NCI-H146 (cell line): ENCODE data around the gene TRIM24.
"Not testable (repeated sequence)": the region's sequence is repeated elsewhere in the genome, so short reads cannot be mapped to it uniquely, and the experiment has no call there.

ENCODE experiments used
- DNase-seq: peaks from one replicate; lab custom pipeline; 2025; lab: John Stamatoyannopoulos, UW

TRIM24 gene

DNA sequence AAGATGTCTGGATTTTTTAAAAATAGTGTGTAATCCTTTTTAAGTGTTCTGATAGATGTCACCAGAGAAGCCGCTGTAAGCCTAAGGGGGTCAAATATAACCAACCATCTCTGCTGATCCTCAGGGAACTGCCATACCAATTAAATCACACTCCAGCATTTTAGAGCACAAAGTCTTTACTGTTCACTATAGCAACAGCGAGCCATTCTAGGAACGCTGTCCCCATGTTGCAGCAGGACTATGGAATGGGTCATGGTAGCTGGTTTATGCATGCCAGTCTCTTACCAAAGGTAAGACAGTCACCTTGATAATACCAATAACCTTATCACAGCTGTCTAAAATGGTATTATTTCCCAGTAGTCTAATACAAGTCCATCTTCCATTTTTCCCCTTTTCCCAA, 33.5 kb downstream of the TRIM24 start:
- no peak for DNase-seq

DNA sequence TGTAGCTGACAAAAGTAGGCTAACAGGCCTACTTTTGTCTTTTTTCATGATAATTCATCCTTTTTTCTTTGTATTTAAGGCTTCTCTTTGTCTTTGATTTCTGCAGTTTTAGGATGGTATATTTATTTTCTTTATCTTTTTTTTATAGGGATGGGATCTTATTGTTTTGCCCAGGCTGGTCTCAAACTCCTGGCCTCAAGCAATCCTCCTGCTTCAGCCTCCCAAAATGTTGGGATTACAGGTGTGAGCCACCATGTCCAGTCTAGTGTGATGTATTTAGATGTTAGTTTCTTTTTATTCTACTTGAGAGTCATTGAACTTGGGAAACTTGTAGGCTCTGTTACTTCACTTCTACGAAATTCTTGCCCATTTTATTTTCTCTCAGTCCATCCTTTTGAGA, 35.4 kb downstream of the TRIM24 start:
- DNase-seq: no peak

- no peak for DNase-seq
Measured at GRCh38 chr7:138499340-138499739, 39.3 kb downstream of the TRIM24 start.

DNA sequence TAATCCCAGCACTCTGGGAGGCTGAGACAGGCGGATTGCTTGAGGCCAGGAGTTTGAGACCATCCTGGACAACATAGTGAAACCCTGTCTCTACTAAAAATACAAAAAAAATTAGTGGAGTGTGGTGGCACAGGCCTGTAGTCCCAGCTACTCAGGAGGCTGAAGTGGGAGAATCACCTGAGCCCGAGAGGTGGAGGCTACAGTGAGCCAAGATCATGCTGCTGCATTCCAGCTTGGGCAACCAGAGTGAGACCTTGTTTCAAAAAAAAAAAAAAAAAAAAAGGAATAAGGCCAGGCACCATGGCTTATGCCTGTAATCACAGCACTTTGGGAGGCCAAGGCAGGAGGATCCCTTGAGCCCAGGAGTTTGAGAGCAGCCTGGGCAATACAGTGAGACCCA, 40.2 kb downstream of the TRIM24 start:
- DNase-seq: not testable (repeated sequence)

GRCh38 chr7:138500892-138501291, 40.8 kb downstream of the TRIM24 start:
- no peak for DNase-seq

- no peak for DNase-seq
Measured at GRCh38 chr7:138502023-138502767, 42.1 kb downstream of the TRIM24 start.

DNA sequence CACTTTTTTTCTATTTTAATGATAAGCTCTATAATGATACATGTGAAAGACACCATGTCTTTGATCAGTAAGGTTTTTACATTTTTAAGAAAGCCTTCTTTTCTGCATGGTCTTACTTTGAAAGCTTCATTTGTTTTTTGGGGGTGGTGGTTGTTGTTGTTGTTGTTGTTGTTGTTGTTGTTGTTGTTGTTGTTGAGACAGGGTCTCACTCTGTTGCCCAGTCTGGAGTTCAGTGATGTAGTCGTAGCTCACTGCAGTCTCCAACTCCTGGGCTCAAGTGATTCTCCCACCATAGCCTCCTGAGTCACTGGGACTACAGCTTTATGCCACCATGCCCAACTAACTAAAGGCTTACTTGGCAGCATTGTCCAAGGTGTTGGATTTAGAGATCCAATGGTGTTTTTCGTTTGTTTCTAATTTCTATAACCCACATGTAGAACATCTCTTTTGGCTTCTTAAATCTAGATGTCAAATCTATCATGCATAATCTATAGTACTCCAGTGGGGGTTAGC, 45.4 kb downstream of the TRIM24 start:
- DNase-seq: no peak

- no peak for DNase-seq
Measured at GRCh38 chr7:138506764-138507163, 46.7 kb downstream of the TRIM24 start.

- no peak for DNase-seq
Measured at GRCh38 chr7:138510003-138510402, 49.9 kb downstream of the TRIM24 start.

DNA sequence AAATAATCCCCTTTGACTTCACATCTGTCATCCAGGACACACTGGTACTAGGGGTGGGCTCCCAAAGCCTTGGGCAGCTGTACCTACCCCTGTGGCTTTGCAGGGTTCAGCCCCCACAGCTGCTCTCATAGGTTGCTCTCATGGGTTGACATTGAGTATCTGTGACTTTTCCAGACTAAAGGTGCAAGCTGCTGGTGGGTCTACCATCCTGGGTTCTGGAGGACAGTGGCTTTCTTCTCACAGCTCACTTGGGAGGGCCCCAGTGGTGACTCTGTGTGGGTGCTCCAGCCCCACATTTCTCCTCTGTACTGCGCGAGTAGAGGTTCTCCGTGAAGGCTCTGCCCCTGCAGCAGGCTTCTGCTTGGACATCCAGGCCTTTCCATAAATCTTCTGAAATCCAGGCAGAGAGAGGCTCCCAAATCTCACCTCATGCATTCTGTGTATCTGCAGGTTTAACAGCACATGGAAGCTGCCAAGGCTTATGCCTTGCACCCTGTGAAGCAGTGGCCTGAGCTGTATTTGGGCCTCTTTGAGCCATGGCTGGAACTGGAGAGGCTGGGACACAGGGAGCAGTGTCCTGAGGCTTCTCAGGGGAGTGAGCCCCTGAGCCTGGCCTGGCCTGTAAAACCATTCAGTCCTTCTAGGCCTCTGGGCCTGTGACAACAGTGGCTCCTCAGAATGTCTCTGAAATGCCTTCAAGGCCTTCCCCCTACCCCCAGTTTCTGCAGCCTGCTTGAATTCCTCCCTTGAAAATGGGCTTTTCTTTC, 52.2 kb downstream of the TRIM24 start:
- DNase-seq: no peak

DNA sequence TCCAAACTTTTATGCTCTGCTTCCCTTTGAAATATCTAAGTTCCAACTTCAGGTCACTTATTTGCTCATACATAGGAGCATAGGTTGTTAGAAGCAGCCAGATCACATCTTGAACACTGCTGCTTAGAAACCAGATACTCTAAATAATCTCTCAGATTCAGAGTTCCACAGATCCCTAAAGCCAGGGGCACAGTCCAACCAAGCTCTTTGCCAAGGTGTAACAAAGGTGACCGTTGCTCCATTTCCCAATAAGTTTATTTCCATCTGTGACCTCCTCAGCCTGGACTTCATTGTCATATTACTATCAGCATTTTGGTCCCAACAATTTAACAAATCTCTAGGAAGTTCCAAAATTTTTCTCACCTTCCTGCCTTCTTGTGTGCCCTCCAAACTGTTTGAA, 52.8 kb downstream of the TRIM24 start:
- no peak for DNase-seq

DNA sequence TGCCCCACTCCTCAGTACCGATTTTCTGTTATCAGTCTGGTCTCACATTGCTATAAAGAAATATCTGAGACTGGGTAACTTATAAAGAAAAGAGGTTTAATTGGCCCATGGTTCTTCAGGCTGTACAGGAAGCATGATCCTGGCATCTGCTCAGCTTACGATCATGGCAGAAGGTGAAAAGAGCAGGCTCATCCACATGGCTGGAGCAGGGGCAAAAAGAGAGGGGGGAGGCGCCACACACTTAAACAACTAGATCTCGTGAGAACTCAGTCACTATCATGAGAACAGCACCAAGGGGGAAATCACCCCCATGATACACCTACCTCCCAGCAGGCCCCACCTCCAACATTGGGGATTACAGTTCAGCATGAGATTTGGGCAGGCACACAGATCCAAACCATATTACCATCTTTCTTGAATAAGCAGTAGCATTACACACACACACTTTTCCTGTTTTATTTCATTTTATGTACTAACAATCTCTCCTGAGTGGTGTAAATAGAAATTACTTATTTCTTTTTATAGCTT, 53.3 kb downstream of the TRIM24 start:
- no peak for DNase-seq

DNA sequence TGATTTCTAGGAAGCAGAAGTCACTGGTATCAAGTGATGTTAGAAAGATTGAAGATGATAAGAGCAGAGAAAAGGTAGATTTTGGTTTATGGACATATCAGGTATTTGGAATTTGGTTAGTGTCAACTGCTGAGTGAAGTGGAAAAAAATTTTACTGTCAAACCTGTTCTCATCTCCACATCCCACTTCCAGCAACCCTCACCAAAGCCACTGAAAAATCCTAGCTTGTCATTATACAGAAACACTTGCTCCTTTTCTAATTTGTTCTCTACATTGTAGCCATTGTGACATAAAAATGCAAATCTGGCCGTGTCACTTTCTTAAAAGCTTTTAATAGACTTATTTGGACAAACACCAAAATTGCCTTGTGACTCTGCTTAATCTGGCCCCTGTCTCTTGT, 54.0 kb downstream of the TRIM24 start:
- DNase-seq: no peak

GRCh38 chr7:138515001-138515528, 55.0 kb downstream of the TRIM24 start:
- no peak for DNase-seq

DNA sequence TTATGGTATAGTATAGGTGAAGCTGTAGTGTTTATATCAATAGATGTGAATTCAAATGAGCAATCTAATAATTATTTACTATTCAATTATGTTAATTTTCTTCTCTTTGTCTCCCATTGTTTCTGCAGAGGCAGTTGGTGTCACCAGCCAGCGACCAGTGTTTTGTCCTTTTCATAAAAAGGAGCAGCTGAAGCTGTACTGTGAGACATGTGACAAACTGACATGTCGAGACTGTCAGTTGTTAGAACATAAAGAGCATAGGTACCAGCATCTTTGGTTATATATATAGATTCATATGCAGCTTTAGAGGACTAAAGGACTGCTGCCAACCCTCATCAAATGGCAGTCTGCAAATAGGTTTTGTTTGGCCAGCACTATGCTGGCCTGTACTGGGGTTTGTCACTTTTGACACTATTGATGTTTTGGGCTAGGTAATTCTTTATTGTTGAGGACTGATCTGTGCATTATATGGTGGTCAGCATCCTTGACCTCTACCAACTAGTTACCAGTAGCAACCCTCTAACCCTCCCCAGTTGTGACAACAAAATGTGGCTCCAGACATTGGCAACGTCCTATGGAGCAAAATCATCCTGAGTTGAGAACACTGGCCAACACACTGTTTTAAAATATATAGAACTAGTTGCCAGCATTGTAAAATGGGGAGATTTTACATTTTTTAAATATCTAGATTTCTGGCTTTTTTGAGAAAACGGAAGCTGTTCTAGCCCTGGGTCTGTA, 59.2 kb downstream of the TRIM24 start:
- DNase-seq: no peak

DNA sequence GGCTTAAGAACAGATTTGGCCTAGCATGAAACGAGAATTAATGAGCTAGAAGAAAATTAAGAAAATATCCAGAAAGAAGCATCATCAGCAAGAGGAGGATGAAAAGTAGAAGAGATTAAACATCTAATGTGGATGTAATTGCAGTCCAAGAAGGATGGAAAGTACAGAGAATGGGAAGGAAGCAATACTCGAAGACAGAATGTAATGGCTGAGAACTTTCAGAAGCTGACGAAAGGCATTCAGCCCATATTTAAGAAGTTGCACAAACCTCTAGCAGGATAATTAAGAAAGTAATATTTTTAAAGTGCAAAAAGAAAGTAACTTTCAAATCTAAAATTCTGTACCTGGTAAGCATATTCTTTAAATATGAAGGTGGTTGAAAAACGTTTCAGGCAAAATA, 60.7 kb downstream of the TRIM24 start:
- no peak for DNase-seq

DNA sequence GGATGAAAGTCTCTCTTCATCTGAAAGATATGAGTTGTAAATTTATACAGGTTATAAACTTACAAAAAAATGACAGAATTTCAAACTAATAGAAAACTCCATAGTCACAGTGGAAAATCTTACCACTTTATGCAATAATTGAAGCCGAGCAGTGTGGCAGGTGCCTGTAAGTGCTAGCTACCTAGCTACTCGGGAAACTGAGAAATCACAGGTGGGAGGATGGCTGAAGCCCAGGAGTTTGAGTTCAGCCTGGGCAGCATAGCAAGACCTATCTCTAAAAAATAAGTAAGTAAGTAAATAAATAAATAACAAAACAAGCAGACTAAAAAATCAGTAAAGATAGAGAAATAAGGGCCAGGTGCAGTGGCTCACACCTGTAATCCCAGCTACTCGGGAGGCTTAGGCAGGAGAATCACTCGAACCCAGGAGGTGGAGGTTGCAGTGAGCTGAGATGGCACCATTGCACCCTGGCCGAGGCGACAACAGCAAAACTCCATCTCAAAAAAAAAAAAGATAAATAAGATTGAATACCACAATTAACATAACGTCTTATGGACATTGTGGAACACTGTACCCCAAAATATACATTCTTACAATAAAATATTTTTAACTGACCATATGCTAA, 61.9 kb downstream of the TRIM24 start:
- no peak for DNase-seq

GRCh38 chr7:138524259-138524658, 64.2 kb downstream of the TRIM24 start:
- no peak for DNase-seq

DNA sequence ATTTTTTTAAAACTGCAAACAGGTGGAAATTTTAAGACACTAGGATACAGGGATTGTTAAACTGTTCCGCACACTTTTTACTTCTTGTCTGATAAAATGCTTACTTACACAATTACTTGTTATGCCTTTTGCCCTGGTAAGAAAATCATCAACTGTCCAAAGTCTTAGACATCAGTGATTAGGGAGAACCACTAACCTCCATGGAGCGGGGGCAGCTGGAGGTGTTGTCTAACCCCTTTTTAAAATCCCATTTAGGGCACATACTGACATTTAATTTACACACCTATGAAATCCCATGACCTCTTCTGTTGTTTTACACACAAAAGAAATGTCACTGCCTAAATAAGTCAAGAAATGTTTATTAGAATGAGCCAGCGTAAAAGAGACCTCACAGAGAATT, 65.7 kb downstream of the TRIM24 start:
- DNase-seq: no peak

- no peak for DNase-seq
Measured at GRCh38 chr7:138527746-138528223, 67.7 kb downstream of the TRIM24 start.

GRCh38 chr7:138536833-138537232, 76.8 kb downstream of the TRIM24 start:
- not testable (repeated sequence) for DNase-seq

GRCh38 chr7:138538518-138538917, 78.5 kb downstream of the TRIM24 start:
- DNase-seq: no peak
